Glomerular endothelial cell (primary cell): ENCODE data around the gene URI1. TPM values are rescaled to one million over a fixed set of nuclear protein-coding genes. Genes with fewer than 3 reads are reported as not detected.
"Not testable (repeated sequence)": the region's sequence is repeated elsewhere in the genome, so short reads cannot be mapped to it uniquely, and the experiment has no call there.

Source experiments
- DNase-seq: peaks from one replicate; pipeline ENCODE4 v3.0.0-alpha.2; 2011; ENCODE audit warnings: low read depth, low spot score; ENCODE audit errors: extremely low read depth
- total RNA-seq: library from RNA; depleted of rRNA; stranded (reverse); fragments of >200 nt; gene quantifications from 2 replicates; pipeline ENCODE4 v1.2.3, GENCODE V29; 2015

Gene URI1
- total RNA-seq, 1 donor from 2014 or later: 25.6 TPM

DNA sequence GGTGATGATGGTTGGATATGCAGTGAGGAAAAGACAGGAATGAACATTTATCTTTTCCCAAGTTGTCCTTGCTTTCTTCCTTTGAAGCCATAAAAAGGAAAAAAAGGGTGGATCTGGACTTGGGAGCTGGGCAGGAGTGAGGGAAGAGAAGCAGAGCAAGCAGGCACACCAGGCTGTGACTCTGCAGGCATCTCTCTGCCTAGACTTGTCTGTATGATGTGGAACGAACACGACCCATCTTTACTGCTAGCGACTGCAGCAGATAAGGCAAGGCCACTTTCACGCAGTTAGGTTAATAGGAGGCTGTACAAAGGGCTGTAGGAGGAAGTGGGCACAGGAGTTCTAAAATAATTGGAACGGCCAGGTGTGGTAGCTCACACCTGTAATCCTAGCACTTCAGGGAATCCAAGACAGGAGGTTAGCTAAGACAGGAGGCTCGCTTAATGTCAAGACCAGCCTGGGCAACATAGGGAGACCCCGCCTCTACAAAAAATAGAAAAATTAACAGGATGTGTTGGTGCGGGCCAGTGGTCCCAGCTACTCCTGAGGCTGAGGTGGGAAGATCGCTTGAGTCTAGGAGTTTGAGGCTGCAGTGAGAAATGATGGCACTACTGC, 961 bp upstream of the URI1 start:
- no peak for DNase-seq

- no peak for DNase-seq
These were observed 594 bp downstream of the URI1 start for GRCh38 chr19:29942404-29943261.

GRCh38 chr19:29943615-29944014, 1.6 kb downstream of the URI1 start:
- no peak for DNase-seq

GRCh38 chr19:29944390-29945012, 2.5 kb downstream of the URI1 start:
- DNase-seq: no peak

GRCh38 chr19:29945017-29945416, 3.0 kb downstream of the URI1 start:
- DNase-seq: no peak

DNA sequence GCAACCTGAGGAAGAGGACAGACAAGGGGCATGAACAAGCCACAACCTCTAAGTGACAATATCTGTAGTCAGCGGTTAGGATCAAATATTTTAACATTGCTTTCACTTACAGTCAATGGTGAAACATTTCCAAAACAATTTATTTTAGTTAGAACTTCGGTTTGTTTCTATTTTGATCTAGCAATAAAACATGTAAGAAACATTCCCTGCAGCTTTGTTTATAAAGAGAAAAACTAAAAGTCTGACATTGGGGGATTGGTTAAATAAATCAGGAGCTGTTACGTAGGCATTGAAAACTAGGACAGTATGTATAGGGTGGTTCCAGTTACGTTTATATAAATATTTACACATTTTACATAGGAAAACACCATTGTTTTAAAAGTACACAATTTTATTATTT, 3.4 kb downstream of the URI1 start:
- DNase-seq: no peak

DNA sequence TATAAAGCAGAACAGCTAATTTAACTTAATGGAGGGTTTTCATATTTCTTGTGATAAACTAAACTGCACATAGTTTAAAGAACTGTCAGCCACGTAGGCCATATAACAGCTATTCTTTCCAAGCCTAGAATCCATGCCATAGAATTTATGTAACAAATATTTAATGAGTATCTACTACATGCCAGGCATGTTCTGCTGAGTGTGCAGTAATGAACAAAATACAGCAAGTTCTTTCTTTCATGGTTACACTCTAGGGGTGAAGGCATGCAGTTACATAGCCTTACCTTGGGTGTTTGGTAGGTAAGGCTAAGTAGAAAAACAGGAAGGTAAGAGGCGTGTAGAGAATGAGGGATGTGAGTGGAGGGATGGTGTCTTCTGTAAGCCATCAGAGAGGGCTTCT, 4.6 kb downstream of the URI1 start:
- no peak for DNase-seq

DNA sequence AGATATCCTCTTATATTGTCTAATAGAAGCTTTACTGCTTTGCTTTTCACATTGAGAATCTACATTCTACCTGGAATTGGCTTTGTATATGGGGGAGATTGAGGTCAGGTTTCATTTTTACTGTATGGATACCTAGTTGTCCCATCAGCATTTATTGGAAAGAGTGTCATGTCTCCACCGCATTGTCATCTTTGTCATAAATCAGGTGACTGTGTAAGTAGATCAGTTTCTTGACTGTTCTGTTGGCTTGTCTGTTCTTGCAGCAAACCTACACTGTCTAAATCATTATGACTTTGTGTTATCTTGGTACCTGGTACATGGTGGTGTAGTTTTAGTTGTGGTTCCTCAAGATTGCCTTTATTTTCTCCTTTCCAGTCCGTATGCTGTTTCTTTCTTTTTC, 5.8 kb downstream of the URI1 start:
- DNase-seq: no peak

- not testable (repeated sequence) for DNase-seq
These were observed 6.9 kb downstream of the URI1 start for GRCh38 chr19:29948759-29949470.

DNA sequence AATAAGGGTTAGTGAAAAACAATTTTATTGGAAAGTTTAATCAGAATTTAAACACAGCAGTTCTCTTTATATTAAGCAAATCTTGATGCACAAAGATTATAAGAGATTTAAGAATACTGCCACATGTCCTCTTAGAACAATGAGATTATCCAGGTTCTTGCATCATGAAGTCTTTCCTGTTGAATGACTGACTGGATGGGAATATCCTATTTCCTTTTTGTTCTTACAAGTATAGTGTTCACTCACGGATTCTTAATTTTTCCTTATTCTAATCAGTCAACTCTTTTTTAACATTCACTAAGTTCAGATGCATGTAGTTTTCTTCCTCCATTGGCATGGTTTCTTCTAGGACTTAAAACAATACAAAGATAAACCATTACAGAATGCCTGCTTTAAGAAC, 10.1 kb downstream of the URI1 start:
- no peak for DNase-seq

GRCh38 chr19:29952646-29953045, 10.6 kb downstream of the URI1 start:
- DNase-seq: no peak

- no peak for DNase-seq
These were observed 11.6 kb downstream of the URI1 start for GRCh38 chr19:29953352-29954247.

DNA sequence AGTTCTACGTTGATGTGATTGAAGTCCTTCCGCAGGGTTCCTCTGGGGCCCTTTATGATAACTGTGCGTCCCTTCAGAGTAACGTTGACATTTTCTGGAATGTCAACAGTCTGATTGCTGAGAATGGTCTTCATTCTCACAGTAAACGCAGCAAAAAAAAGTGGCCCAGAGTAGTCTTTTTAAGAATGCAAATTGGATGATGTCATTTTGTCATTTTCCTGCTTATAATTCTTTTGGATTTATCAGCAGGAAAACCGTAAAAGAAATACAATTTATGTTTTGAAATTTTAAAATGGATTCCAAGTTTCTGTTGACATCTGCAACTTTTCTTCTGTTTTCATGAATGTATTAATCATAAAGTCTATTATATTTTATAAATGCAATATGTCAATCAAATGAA, 14.8 kb downstream of the URI1 start:
- no peak for DNase-seq

DNA sequence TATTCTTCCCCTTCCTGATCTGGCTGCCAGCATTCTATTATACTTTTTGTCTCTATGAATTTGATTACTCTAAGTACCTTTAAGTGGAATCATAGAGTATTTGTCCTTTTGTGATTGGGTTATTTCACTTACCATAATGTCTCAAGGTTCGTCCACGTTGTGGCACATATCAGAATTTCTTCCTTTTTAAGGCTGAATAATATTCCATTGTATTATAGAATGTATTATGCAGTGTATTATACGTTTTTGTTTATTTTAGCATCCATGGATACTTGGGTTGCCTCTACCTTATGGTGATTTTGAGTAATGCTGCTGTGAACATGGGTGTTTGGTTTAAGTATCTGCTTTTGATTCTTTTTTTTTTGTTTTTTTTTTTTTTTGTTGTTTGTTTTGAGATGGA, 19.3 kb downstream of the URI1 start:
- no peak for DNase-seq

GRCh38 chr19:29962793-29963192, 20.8 kb downstream of the URI1 start:
- no peak for DNase-seq

- no peak for DNase-seq
These were observed 21.5 kb downstream of the URI1 start for GRCh38 chr19:29963576-29963975.

- DNase-seq: no peak
These were observed 22.1 kb downstream of the URI1 start for GRCh38 chr19:29964171-29964570.

DNA sequence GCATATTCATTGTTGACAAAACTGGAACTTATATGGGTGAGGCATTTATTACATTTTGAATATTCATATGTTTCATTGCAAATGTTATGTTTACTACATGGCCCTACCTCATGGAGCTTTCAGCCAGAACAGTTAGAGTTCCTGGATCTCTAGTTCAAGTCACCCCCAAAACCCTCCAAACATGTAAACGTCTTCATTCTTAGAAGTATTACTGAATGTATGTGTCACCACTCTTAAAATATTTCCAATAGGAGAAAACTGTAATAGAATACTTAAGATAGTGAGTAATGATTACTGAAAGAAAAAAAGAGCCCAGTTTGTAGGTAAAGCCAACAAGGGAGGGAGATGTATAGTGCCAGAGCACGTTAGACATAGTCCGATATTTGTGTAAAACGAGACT, 23.5 kb downstream of the URI1 start:
- no peak for DNase-seq

DNA sequence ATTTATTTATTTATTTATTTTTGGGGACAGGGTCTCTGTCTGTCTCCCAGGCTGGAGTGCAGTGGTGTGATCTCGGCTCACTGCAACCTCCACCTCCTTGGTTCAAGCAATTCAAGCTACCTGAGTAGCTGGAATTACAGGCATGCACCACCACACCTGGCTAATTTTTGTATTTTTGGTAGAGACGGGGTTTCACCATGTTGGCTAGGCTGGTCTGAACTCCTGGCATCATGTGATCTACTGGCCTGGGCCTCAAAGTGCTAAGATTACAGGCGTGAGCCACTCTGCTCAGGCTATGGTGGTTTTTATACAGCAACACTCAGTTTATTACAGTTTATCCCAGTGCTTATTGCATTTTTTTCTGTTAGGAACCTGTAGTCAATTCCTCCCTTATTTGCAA, 24.1 kb downstream of the URI1 start:
- DNase-seq: not testable (repeated sequence)

DNA sequence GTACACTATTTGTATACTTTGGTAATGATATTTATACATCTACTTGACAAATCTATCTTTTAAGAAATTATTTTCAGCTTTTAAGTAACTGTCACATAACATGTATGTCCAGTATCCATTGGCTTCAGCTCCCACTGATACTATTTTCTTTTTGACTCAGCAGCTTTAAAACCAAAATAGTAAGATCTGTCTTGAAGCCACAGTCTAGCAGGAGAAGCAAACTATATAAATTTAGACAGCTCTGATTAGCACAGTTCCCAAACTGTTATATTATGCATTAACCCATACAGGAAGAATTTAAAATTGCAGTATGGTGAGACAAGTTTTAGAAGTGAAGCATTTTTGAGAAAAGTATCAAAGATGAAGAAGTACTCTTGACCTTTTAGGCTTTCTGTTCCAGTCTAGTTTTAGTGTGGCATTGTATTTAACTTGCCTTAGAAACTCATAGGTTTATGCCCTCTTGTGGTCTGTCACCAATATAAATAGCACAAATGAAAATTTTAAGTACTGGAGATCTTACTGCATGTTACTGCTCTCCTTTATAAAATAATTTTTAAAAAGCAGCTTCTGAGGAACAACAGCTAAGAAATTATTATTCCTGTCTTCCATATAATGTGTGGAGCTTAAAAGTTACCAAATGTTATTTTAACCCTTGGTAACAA, 24.7 kb downstream of the URI1 start:
- no peak for DNase-seq
